Smooth muscle cell (in vitro differentiated cells): ENCODE data around the gene PHLDB1. TPM values are rescaled to one million over a fixed set of nuclear protein-coding genes. Genes with fewer than 3 reads are reported as not detected.

Experiments used
- DNase-seq: peaks from one replicate; lab custom pipeline; 2025; ENCODE audit not compliant: unreplicated experiment; lab: John Stamatoyannopoulos, UW
- H2AFZ ChIP-seq: fragments of 200-600 bp; sonication (generic); 2 replicates; pipeline ENCODE4 v1.6.0; 2016; ENCODE audit warnings: antibody characterized with exemption, low read depth, mild to moderate bottlenecking
- H3F3A ChIP-seq: fragments of 200-600 bp; sonication (generic); 2 replicates; pipeline ENCODE4 v1.6.0; 2017; ENCODE audit warnings: antibody characterized with exemption, low read depth
- H3K27ac ChIP-seq: fragments of 200-600 bp; sonication (generic); 2 replicates; pipeline ENCODE4 v1.5.1; 2016; ENCODE audit warnings: low read depth, mild to moderate bottlenecking
- H3K27me3 ChIP-seq: fragments of 200-600 bp; sonication (generic); 2 replicates; pipeline ENCODE4 v1.6.1; 2016; ENCODE audit warnings: low read depth, mild to moderate bottlenecking
- H3K36me3 ChIP-seq: fragments of 200-600 bp; sonication (generic); 2 replicates; pipeline ENCODE4 v1.5.1; 2016; ENCODE audit warnings: low read depth
- H3K4me1 ChIP-seq: fragments of 200-600 bp; sonication (generic); 2 replicates; pipeline ENCODE4 v1.5.1; 2016; ENCODE audit warnings: low read depth
- H3K4me2 ChIP-seq: fragments of 200-600 bp; sonication (generic); 2 replicates; pipeline ENCODE4 v1.6.0; 2016; ENCODE audit warnings: mild to moderate bottlenecking
- H3K4me3 ChIP-seq: fragments of 200-600 bp; sonication (generic); 2 replicates; pipeline ENCODE4 v1.5.1; 2016; ENCODE audit warnings: mild to moderate bottlenecking
- H3K79me2 ChIP-seq: fragments of 200-600 bp; sonication (generic); 2 replicates; pipeline ENCODE4 v1.6.0; 2016; ENCODE audit warnings: low read depth, mild to moderate bottlenecking
- H3K9ac ChIP-seq: fragments of 200-600 bp; sonication (generic); 2 replicates; pipeline ENCODE4 v1.6.0; 2016; ENCODE audit warnings: low read depth
- H3K9me3 ChIP-seq: fragments of 200-600 bp; sonication (generic); replicated peaks from 2 replicates; pipeline ENCODE4 v1.5.1; 2016; ENCODE audit warnings: low read depth
- H4K20me1 ChIP-seq: fragments of 200-600 bp; sonication (generic); 2 replicates; pipeline ENCODE4 v1.6.0; 2016; ENCODE audit warnings: low read depth
- WGBS: methylation state at CpG from one replicate; pipeline ENCODE4 v1.1.7; 2016; ENCODE audit warnings: low lambda C conversion rate; 5-methylcytosine and 5-hydroxymethylcytosine counted together
- polyA plus RNA-seq: library from polyadenylated mRNA; unstranded; fragments of >200 nt; fragmentation: Nextera tagmentation; extraction: Ambion mirVana; gene quantifications from 2 replicates; pipeline ENCODE4 v1.2.1, GENCODE V29; 2016
- total RNA-seq: library from RNA; depleted of rRNA; stranded (reverse); fragments of >200 nt; gene quantifications from 2 replicates; pipeline ENCODE4 v1.2.3, GENCODE V29; 2014
- TF ChIP-seq, protein P1 (sequence below): fragments of 200-600 bp; sonication (generic); IDR thresholded peaks from 2 replicates; pipeline ENCODE4 v1.5.1; 2017; ENCODE audit warnings: borderline replicate concordance, mild to moderate bottlenecking, antibody characterized with exemption; ENCODE audit not compliant: insufficient read depth, poor library complexity, severe bottlenecking

The PHLDB1 gene
- total and polyA plus RNA-seq, 2 experiments from 2014 or later, result 86.0 to 89.0 TPM

DNA sequence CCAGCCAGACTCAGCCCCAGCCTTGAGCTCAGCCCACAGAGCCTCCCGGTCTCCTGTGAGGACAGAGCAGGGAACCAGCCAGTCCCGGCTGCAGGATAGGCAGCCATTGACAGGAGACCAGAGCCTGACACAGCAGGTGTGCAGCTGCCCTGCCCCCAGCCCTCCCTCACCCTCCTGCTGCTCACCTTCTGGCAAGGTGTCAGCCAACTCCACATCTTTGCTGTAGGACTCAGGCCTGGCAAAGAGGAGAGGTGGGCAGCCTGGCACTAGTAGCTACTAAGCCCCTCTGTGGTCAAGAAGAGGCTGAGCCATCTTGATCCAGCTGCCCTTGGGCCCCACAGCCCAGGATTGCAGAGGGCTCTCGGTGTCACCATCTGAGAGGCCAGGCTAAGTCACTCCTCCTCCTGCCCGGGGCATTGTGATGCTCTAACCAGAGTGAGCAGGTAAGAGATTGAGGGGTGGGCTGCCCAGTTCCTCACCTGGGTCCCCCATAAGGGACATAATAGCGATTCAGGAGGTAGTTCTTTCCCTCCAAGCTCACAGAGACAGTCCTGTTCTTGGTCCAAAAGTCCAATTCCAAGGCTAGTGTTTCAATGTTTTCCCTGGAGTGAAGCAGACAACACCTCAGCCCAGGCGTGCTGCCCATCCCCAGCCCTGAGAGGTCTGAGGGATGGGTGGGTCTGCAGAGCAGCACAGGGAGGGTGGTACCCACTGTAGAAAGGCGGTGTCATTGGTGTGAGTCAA lies 53.4 kb downstream of the PHLDB1 start:
- no peaks in the 10 kb centered on the region for H3K9me3 ChIP-seq
- no peaks in the 10 kb centered on the region for H3K4me1 ChIP-seq
- H2AFZ ChIP-seq, result no peak overlapping the region
- DNase-seq, result no peak
- H3K9ac ChIP-seq, result no peak overlapping the region
- no peak overlapping the region for H3K27ac ChIP-seq
- no peaks in the 10 kb centered on the region for H3K36me3 ChIP-seq
- no peaks in the 10 kb centered on the region for H3K79me2 ChIP-seq
- H4K20me1 ChIP-seq, result peaks cover 34% of the 10 kb centered on the region
- H3K4me3 ChIP-seq, result no peak overlapping the region
- no peaks in the 10 kb centered on the region for H3K27me3 ChIP-seq
- H3K4me2 ChIP-seq, result no peak overlapping the region
- WGBS, result 84% methylated on average over 7 of the region's 7 CpGs
- TF ChIP-seq, protein P1, sequence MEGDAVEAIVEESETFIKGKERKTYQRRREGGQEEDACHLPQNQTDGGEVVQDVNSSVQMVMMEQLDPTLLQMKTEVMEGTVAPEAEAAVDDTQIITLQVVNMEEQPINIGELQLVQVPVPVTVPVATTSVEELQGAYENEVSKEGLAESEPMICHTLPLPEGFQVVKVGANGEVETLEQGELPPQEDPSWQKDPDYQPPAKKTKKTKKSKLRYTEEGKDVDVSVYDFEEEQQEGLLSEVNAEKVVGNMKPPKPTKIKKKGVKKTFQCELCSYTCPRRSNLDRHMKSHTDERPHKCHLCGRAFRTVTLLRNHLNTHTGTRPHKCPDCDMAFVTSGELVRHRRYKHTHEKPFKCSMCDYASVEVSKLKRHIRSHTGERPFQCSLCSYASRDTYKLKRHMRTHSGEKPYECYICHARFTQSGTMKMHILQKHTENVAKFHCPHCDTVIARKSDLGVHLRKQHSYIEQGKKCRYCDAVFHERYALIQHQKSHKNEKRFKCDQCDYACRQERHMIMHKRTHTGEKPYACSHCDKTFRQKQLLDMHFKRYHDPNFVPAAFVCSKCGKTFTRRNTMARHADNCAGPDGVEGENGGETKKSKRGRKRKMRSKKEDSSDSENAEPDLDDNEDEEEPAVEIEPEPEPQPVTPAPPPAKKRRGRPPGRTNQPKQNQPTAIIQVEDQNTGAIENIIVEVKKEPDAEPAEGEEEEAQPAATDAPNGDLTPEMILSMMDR, result no peak
- peaks cover 18% of the 10 kb centered on the region for H3F3A ChIP-seq

DNA sequence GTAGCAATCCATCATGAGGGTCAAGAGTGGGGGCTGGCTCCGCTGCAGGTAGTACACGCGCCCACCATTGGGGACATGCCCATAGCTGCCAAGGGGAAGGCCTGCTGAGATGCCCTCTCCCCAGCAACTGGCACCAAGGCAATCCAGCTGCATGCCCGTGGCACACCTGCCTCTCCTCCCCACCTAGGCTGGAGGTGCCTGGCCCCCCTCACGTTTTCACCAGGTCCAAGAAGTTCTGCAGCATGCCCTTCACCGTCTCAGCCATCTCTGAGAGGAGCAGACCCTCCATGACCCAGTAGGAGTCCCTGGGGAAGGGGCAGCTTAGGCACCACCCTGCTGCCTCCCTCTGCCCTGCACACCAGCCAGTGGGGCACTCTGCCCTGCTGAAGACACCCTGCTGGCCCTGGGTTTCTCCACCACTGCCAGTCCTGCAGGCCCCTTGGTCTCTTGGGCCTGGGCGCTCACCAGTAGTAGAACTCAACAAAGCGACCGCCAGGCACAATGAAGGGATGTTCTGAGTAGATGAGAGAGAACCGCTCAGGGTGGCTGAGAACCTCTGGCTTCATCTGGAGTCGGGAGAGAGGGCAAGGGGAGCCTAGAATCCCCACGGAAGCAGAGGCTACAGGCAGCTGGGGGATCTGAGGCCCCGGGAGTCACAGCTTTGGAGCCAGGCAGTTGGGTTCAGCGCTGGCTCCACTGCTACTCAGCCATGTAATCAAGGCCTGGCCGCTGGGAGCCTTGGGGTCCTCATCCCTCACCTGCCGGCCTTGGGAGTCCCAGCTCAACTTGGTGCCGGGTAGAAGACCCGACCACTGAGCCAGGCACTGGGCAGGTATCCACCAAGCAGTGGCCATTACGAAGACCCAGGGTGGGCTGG lies 54.2 kb downstream of the PHLDB1 start:
- Histone ChIP-seq H3K27ac (no peak overlapping the region), H3K27me3 (no peaks in the 10 kb centered on the region), H3K9ac (no peak overlapping the region), H3K4me1 (no peaks in the 10 kb centered on the region), H3K36me3 (no peaks in the 10 kb centered on the region), H3K9me3 (no peaks in the 10 kb centered on the region), H3K4me3 (no peak overlapping the region), H3F3A (peaks cover 11% of the 10 kb centered on the region), H2AFZ (no peak overlapping the region), H3K79me2 (no peaks in the 10 kb centered on the region), H4K20me1 (peaks cover 26% of the 10 kb centered on the region), H3K4me2 (no peak overlapping the region)
- DNase-seq, result no peak
- TF ChIP-seq, protein P1, result no peak
- WGBS, result 94% methylated on average over 18 of the region's 19 CpGs

DNA sequence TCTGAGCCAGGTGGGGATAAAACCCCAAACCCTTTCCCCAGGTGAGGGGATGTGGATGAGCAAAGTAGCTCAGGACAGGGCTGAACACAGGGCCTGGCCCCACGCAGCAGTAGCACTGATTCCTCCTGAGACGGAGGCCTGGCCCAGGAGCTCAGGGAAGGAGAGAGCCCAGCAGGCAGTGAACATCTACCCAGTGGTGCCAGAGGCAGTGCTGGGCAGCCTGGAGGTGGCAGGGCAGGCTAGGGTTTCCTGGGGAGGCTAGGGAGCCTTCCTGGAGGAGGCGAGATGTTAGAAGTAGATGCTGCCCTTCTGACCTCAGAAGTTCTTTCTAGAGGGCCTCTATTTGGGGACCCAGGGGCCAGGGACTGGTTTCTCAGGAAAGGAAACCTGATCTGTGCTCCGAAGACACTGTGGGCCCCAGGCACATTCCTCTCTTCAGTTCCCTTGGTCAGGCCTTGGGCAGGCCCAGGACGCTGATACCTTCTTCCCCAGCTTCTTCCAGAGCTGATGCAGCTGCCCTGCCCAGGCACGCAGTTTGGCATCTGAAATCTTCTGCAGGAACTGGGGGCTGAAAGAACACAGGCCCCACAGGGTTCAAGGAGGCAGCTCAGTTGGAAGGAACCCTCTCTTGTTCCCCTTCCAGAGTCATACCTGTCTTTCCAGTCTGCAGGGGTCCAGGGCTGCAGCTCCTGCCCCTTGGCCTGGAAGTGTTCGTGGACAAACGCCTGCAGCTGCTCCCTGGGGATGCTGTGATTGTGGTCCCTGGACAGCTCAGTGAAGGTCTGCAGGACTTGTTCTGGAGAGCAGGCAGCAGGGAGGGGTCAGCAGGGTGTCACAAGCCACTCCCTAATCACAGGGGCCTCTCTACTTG lies 55.2 kb downstream of the PHLDB1 start:
- no peak overlapping the region for H3K4me3 ChIP-seq
- no peak overlapping the region for H3K27ac ChIP-seq
- no peak overlapping the region for H3K4me2 ChIP-seq
- peaks cover 18% of the 10 kb centered on the region for H4K20me1 ChIP-seq
- H3K79me2 ChIP-seq, result no peaks in the 10 kb centered on the region
- H3K9ac ChIP-seq, result no peak overlapping the region
- H3F3A ChIP-seq, result peaks cover 3% of the 10 kb centered on the region
- H3K9me3 ChIP-seq, result no peaks in the 10 kb centered on the region
- no peaks in the 10 kb centered on the region for H3K36me3 ChIP-seq
- no peaks in the 10 kb centered on the region for H3K4me1 ChIP-seq
- TF ChIP-seq, protein P1, result no peak
- 83% methylated on average over 8 of the region's 8 CpGs for WGBS
- H2AFZ ChIP-seq, result no peak overlapping the region
- no peaks in the 10 kb centered on the region for H3K27me3 ChIP-seq
- no peak for DNase-seq
